MCF 10A (cell line): ENCODE results near the gene CHCHD3. TPM values are rescaled to one million over a fixed set of nuclear protein-coding genes. Genes with fewer than 3 reads are reported as not detected.

ENCODE experiments used
- BruUV-seq: library from RNA; stranded (reverse); fragments of 400-500 nt; replicated peaks from 2 replicates; lab custom pipeline; 2021; lab: Mats Ljungman, UMichigan
- CTCF ChIA-PET: fragments of 300-600 bp; sonication (Branson Sonifier 250); formaldehyde crosslinking; extraction: SDS; loops from one replicate; lab custom pipeline; 2021; ENCODE audit warnings: antibody characterized with exemption, inconsistent platforms; lab: Yijun Ruan, JAX
- POLR2A ChIA-PET: fragments of 300-600, 350-650 bp; sonication (Branson Sonifier 250); formaldehyde crosslinking; extraction: SDS; loops from one replicate; lab custom pipeline; 2020; ENCODE audit warnings: antibody characterized with exemption, inconsistent platforms; lab: Yijun Ruan, JAX
- DNase-seq: peaks from one replicate; pipeline ENCODE4 v3.0.0-alpha.2; 2018; ENCODE audit not compliant: unreplicated experiment
- H3K27ac Mint-ChIP-seq: one replicate; pipeline ENCODE4 v1.8.0; 2022; ENCODE audit warnings: mild to moderate bottlenecking, low read depth, mixed read lengths; ENCODE audit not compliant: unreplicated experiment
- H3K27me3 Mint-ChIP-seq: one replicate; pipeline ENCODE4 v1.8.0; 2022; ENCODE audit warnings: mixed read lengths; ENCODE audit not compliant: insufficient read depth, unreplicated experiment
- H3K36me3 Mint-ChIP-seq: one replicate; pipeline ENCODE4 v1.8.0; 2022; ENCODE audit warnings: mild to moderate bottlenecking, moderate library complexity, mixed read lengths; ENCODE audit not compliant: insufficient read depth, unreplicated experiment
- H3K4me1 Mint-ChIP-seq: one replicate; pipeline ENCODE4 v1.8.0; 2022; ENCODE audit warnings: mixed read lengths; ENCODE audit not compliant: insufficient read depth, unreplicated experiment
- H3K4me3 Mint-ChIP-seq: one replicate; pipeline ENCODE4 v1.8.0; 2022; ENCODE audit warnings: mild to moderate bottlenecking, moderate library complexity, mixed read lengths; ENCODE audit not compliant: unreplicated experiment
- H3K9me3 Mint-ChIP-seq: one replicate; pipeline ENCODE4 v1.8.0; 2022; ENCODE audit warnings: mixed read lengths; ENCODE audit not compliant: unreplicated experiment
- CTCF ChIP-seq: fragments of 200-600 bp; IDR thresholded peaks from one replicate; pipeline ENCODE4 v1.8.0; 2022; ENCODE audit warnings: antibody characterized with exemption, mild to moderate bottlenecking; ENCODE audit not compliant: unreplicated experiment
- intact Hi-C: fragments of 100-400 bp; cut with micrococcal nuclease; formaldehyde crosslinking; loops from 2 replicates; pipeline ENCODE4 v1.14.1; 2022
- total RNA-seq: library from RNA; stranded (reverse); gene quantifications from 2 replicates; pipeline ENCODE4 v1.2.3, GENCODE V29; 2022

Gene CHCHD3
- total RNA-seq, 1 experiment from 2014 or later: 102 TPM

- no peak for TF ChIP-seq CTCF
- Mint-ChIP-seq H3K27ac (no peak overlapping the region), H3K36me3 (no peaks in the 10 kb centered on the region), H3K27me3 (no peaks in the 10 kb centered on the region), H3K4me3 (no peak overlapping the region), H3K4me1 (peaks cover 1% of the 10 kb centered on the region), H3K9me3 (no peaks in the 10 kb centered on the region)
- intact Hi-C loops: no loop called here
- POLR2A ChIA-PET: no interaction called here
- BruUV-seq: no TSS peak
- DNase-seq: no peak
- CTCF ChIA-PET: no interaction called here
Observed at GRCh38 chr7:132805766-132806165, 276.1 kb downstream of the CHCHD3 start.

- intact Hi-C loops: no loop called here
- Mint-ChIP-seq H3K9me3 (no peaks in the 10 kb centered on the region), H3K4me1 (peaks cover 7% of the 10 kb centered on the region), H3K36me3 (no peaks in the 10 kb centered on the region), H3K27ac (no peak overlapping the region), H3K27me3 (no peaks in the 10 kb centered on the region), H3K4me3 (no peak overlapping the region)
- BruUV-seq: no TSS peak
- no peak for TF ChIP-seq CTCF
- CTCF ChIA-PET: no interaction called here
- no peak for DNase-seq
- POLR2A ChIA-PET: no interaction called here
Observed at GRCh38 chr7:132804849-132805485, 276.9 kb downstream of the CHCHD3 start.

GRCh38 chr7:132800522-132800921, 281.4 kb downstream of the CHCHD3 start:
- H3K4me3 Mint-ChIP-seq: no peak overlapping the region
- peaks cover 7% of the 10 kb centered on the region for H3K4me1 Mint-ChIP-seq
- ChIA-PET POLR2A (no interaction called here), CTCF (no interaction called here)
- BruUV-seq: no TSS peak
- TF ChIP-seq CTCF: no peak
- no peaks in the 10 kb centered on the region for H3K27me3 Mint-ChIP-seq
- H3K36me3 Mint-ChIP-seq: peaks cover 10% of the 10 kb centered on the region
- peak; percentile 37 for DNase-seq
- intact Hi-C loops: no loop called here
- H3K27ac Mint-ChIP-seq: no peak overlapping the region
- no peaks in the 10 kb centered on the region for H3K9me3 Mint-ChIP-seq

GRCh38 chr7:132799081-132799413, 282.8 kb downstream of the CHCHD3 start:
- DNase-seq: no peak
- Mint-ChIP-seq H3K4me3 (no peak overlapping the region), H3K9me3 (no peaks in the 10 kb centered on the region), H3K27ac (no peak overlapping the region), H3K36me3 (peaks cover 14% of the 10 kb centered on the region), H3K4me1 (peaks cover 7% of the 10 kb centered on the region), H3K27me3 (no peaks in the 10 kb centered on the region)
- ChIA-PET CTCF (interaction anchor here (0.6 kb wide), 1 partner anchor 17 kb away, joined by 3 read pairs; no protein-coding TSS in a partner anchor), POLR2A (no interaction called here)
- TF ChIP-seq CTCF: no peak
- BruUV-seq: no TSS peak
- intact Hi-C loops: no loop called here
